Measurements from ENCODE around the gene GZMM.

DNA sequence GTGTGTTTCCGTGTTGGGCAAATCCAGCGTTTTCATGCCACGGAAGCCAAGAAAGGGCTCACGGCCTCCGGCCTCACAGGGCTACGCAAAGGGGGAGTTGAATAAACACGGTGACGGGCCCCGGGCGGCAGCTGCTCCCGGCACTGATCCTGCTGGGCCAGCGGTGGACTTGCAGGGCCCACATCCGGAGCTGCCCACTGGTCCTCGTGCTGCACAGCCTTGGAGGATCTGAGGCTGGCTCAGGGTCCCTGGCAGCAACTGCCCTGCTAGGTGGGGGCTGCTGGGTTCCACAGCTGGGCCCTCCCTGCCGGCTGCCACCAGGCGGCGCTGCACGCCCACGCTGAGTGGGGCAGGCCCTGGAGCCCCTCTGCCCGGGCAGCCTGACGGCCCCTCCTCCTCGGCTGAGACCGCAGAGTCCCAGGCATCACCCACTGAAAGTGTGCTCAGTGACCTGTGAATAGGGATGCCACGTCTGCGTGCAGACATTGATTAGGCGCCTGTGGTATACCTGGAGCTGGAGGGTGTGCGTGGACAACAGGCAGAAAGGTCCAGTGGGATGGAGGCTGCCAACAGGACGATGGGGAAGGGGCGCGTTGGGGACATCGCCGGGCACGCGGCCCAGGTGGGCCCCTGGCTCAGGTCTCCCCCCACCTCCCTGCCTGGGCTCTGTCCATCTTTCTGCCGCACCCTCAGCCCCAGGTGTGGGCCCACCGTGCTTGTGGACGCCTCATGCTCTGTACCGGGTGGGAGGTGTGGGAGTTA is 40.6 kb downstream of the GZMM start:
- TF ChIP-seq, protein P1, sequence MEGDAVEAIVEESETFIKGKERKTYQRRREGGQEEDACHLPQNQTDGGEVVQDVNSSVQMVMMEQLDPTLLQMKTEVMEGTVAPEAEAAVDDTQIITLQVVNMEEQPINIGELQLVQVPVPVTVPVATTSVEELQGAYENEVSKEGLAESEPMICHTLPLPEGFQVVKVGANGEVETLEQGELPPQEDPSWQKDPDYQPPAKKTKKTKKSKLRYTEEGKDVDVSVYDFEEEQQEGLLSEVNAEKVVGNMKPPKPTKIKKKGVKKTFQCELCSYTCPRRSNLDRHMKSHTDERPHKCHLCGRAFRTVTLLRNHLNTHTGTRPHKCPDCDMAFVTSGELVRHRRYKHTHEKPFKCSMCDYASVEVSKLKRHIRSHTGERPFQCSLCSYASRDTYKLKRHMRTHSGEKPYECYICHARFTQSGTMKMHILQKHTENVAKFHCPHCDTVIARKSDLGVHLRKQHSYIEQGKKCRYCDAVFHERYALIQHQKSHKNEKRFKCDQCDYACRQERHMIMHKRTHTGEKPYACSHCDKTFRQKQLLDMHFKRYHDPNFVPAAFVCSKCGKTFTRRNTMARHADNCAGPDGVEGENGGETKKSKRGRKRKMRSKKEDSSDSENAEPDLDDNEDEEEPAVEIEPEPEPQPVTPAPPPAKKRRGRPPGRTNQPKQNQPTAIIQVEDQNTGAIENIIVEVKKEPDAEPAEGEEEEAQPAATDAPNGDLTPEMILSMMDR (IDR thresholded peaks at IDR 0.05): peak; percentile 45 to 72 (median 63)
- TF ChIP-seq POLR2AphosphoS5 (IDR thresholded peaks at IDR 0.05): no peak
- TF ChIP-seq POLR2A (IDR thresholded peaks at IDR 0.05): no peak
